Adipose tissue (tissue), 3 donors: Measurements from ENCODE around the gene ZNF277. TPM values are rescaled to one million over a fixed set of nuclear protein-coding genes. Genes with fewer than 3 reads are reported as not detected.
"Not testable (repeated sequence)": the region's sequence is repeated elsewhere in the genome, so short reads cannot be mapped to it uniquely, and the experiment has no call there.

ENCODE experiments used
- H3K27ac ChIP-seq: one replicate; pipeline ENCODE4 v1.5.1; 2013; ENCODE audit warnings: low read depth, low read length
- WGBS, 3 donors: extraction: QIAGEN DNeasy Blood & Tissue Kit; methylation state at CpG; one replicate each; pipeline ENCODE4 v1.1.7; 2013; 5-methylcytosine and 5-hydroxymethylcytosine counted together
- polyA plus RNA-seq, 3 donors: library from polyadenylated mRNA; stranded (reverse); fragments of 200-250 nt; gene quantifications; one replicate each; pipeline ENCODE4 v1.2.3, GENCODE V29; 2013
- donor health status: healthy with polysubstance abuse.
- donor health status: Bipolar disorder and iron deficiency.
- donor health status: healthy.

ZNF277 gene
- polyA plus RNA-seq, 3 donors: 10.5 to 18.6 (median 15.0) TPM

DNA sequence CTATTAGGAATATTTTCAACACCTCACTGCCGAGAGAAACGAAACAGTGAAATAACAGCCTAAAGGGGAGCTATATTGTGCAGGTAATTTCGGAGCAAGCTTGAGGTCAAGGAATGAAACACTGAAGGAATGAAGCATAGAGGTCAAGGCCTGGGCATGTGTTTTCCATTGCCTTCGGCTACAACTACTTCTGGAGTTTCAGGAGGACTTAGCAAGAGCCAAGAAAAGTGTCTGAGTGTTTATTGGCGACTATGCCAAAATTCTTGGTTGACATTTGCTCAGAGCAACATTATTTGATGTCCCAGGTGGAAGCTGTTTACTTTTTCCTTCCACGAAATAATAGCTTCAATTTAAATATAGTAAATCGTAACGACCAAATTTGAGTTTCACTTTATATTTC lies 154.2 kb downstream of the ZNF277 start:
- no peak overlapping the region for H3K27ac ChIP-seq
- WGBS, 3 donors: 89 to 92% (median 89%) methylated on average over 8 of the region's 8 CpGs

DNA sequence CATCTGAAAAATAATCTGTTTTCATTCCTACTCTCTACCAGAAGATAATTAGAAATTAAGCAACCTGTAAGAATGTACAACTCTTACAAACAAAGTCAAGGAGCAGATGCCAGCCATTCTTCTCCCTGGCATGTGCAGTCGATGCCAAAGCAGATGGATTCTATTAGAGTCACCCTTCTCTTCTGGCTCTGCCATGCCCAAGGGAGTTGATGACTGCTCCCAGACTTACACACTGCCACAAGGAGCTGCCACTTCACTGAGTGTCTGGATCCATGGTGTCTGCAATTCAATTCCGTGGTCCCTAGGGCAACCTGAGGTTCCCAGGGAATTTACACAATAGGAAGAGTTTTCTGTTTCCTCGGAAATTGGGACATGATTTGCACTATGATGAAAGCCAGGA lies 154.7 kb downstream of the ZNF277 start:
- 75 to 83% (median 81%) methylated on average over 3 of the region's 3 CpGs for WGBS, 3 donors
- no peak overlapping the region for H3K27ac ChIP-seq

DNA sequence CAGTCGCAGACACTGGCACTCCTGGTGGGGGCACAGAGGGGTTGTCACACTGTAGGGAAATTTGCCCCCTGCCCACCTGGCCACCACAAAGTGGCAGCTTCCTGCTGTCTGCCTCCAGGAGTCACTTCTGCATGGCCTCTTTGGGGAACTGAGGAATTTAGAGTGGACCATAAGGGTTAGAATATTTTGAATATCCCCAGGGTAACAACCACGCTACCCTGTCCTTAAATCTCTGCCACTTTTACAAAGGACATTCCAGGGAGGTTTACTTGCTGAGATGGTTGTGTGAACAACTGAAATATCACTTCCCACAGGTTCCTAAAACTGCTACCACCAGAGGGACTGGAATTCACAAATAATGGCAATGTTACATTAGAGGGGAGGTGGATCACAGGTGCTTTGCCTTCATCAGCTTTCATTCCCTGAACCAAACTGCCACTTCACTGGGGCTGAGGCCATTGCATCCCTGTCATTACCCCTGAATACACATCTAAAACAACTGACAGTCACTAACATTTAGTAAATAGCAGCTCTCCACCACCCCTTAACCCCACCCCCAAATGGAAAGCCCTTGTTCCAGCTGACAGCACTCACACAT lies 155.7 kb downstream of the ZNF277 start:
- no peak overlapping the region for H3K27ac ChIP-seq
- 97 to 100% (median 97%) methylated on average over 2 of the region's 2 CpGs for WGBS, 3 donors

DNA sequence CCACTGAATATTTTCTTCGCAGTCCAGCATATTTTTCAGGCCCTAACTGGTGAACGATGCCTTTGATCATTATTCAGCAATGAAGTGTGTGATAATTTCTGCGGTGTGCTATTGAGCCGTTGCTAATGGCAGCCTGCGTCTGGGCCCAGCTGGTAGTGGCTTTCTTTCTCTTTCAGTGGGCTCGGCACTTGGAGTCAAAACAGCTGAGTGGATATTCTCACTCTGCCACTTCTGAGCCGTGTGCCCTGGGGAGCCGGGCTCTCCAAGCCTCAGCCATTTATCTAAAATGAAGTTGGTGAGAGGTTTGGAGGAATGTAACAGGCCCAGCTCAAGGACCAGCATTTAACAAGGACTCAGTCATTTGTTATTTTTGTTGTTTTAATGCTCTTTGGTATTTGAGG lies 156.2 kb downstream of the ZNF277 start:
- H3K27ac ChIP-seq: no peak overlapping the region
- WGBS, 3 donors: 56 to 76% (median 69%) methylated on average over 8 of the region's 8 CpGs

DNA sequence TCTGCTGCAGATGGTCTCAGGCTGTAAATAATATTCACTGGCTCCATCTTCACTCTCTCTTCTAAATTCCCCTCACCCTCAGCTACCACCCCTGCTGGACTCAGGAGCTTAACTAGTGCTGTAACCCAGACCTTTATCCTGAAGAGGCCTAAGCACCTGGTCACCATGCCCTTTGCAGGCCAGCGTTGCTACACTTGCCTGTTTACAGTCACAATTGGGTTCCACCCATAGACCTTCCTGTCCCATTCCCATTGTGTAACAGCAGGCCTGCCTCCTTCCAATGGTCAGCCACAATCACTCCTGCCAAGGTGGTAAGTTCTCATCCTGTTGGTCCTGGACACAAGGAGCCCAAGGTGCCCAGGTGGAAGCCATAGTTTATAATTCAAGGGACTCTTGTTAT lies 157.9 kb downstream of the ZNF277 start:
- no peak overlapping the region for H3K27ac ChIP-seq
- 72 to 93% (median 87%) methylated on average over 1 of the region's 1 CpG for WGBS, 3 donors

DNA sequence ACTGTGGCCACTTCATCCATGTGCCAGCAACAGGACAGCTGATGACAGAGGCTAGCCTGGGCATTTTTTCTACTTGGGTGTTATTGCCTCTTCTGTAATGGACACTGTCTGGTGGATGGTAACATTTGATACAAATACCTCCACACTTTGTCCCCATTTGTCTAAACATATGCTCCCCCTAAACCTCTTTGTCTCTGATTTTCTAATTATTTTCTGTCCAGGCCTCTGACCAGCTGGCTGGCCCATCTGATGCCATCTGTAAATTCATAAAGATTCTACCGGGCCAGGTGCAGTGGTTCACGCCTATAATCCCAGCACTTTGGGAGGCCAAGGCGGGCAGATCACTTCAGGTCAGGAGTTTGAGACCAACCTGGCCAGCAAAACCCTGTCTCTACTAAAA lies 159.1 kb downstream of the ZNF277 start:
- no peak overlapping the region for H3K27ac ChIP-seq
- WGBS, 3 donors: 93 to 96% (median 96%) methylated on average over 3 of the region's 3 CpGs

DNA sequence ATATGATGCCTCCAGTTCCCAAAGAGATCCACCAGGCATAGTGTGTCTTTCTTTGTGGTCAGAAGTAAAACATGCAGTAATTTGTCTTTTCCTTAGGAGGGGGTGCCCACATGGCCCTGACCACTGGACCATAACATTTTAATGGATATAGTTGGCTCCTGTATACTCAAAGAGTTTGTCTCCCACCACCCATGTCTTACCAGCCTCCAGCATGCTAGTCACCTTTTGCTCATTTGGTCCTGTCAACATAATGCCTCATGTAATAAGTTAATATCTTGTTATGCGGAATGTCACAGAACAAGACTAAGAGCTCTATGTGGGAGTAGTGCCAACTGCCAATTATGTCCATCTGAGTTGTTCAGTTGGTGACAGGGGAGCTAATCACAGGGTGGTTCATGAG lies 160.4 kb downstream of the ZNF277 start:
- H3K27ac ChIP-seq: no peak overlapping the region
- 97 to 100% (median 100%) methylated on average over 1 of the region's 1 CpG for WGBS, 3 donors

DNA sequence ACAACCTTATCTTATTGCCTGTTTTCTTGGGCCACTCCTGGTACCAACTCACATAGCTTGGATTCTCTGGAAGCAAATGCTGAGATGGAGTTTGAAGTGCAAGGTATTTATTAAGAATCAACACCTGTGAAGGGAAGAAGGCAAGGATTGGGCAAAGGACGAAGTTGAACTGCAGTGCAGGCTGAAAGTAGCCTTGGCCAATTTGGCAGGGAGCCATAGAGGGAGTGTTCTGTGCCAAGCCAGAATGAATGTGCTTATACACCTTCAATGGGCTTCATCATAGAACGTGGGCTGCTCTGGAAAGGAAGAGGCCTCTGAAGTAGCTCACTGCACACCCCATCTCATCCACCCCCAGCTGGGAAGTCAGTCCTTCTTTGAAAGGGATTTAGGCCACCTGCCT lies 163.9 kb downstream of the ZNF277 start:
- 22 to 43% (median 40%) methylated on average over 2 of the region's 2 CpGs for WGBS, 3 donors
- H3K27ac ChIP-seq: no peak overlapping the region

DNA sequence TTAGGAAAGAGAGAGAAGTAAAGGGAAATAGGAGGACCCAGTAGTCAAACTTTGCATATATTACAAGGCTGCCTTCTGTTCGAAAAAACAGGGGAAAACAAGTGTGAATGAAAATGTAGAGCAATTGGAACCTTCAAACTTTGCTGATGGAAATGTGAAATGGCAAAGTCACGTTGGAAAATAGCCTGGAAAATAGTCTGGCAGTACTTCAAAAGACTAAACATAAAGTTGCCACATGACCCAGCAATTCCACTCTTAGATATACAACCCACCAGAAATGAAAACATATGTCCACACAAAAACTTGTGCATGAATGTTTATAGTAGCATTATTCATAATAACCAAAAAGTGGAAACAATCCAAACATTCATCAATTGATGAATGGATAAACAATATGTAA lies 165.2 kb downstream of the ZNF277 start:
- WGBS, 3 donors: 56 to 77% (median 75%) methylated on average over 2 of the region's 2 CpGs
- no peak overlapping the region for H3K27ac ChIP-seq

DNA sequence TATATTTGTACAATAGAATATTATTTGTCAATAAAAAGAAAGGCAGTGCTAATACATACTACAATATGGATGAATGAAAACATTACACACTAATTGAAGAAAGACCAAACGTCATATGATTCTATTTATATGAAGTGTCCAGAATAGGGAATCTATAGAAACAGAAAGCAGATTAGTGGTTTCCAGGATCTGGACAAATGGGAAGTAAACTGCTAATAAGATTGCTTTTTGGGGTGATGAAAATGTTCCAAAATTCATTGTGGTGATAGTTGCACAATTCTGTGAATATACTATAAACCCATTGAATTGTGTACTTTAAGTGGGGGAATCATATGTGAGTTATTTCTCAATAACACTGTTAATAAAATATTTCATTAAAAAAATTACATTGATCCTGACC lies 165.6 kb downstream of the ZNF277 start:
- WGBS, 3 donors: 33 to 44% (median 35%) methylated on average over 1 of the region's 1 CpG
- no peak overlapping the region for H3K27ac ChIP-seq

DNA sequence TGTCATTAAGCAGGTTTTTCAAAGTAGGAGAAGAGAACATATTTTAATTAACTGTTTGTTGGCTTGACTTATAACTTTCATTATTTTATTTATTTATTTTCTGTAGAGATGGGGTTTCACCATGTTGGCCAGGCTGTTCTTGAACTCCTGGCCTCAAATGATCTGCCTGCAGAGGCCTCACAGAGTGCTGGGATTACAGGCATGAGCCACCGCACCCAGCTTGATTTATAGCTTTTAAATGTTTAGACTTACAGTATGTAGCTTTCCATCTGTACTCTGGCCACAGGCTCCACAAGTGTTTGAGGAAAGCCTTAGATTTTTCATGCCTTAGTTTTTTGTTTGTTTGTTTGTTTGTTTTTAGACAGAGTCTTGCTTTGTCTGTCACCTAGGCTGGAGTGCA lies 171.1 kb downstream of the ZNF277 start:
- H3K27ac ChIP-seq: no peak overlapping the region
- 72 to 81% (median 74%) methylated on average over 1 of the region's 1 CpG for whole genome bisulfite sequencing, 3 donors

DNA sequence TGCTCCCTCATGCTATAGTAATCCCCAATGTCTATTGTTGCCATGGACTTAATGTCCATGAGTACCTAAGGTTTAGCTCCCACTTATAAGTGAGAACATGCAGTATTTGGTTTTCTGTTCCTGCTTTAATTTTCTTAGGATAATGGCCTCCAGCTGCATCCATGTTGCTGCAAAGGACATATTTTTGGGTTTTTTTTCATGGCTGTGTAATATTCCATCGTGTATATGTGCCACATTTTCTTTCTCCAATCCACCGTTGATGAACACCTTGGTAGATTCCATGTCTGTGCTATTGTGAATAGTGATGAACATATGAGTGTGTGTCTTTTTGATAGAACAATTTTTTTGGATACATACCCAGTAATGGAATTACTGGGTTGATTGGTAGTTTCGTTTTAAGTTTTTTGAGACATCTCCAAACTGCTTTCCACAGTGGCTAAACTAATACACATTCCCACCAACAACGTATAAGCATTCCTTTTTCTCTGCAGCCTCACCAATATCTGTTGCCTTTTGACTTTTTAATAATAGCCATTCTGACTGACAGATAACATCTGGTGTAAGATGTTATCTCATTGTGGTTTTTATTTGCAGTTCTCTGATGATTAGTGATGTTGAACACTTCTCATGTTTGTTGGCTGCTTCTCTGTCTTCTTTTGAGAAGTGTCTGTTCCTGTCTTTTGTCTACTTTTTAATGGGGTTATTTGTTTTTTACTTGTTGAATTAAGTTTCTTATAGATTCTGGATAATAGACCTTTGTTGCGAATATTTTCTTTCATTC lies 175.0 kb downstream of the ZNF277 start:
- H3K27ac ChIP-seq: no peak overlapping the region
- WGBS, 3 donors: 79 to 87% (median 86%) methylated on average over 5 of the region's 5 CpGs

DNA sequence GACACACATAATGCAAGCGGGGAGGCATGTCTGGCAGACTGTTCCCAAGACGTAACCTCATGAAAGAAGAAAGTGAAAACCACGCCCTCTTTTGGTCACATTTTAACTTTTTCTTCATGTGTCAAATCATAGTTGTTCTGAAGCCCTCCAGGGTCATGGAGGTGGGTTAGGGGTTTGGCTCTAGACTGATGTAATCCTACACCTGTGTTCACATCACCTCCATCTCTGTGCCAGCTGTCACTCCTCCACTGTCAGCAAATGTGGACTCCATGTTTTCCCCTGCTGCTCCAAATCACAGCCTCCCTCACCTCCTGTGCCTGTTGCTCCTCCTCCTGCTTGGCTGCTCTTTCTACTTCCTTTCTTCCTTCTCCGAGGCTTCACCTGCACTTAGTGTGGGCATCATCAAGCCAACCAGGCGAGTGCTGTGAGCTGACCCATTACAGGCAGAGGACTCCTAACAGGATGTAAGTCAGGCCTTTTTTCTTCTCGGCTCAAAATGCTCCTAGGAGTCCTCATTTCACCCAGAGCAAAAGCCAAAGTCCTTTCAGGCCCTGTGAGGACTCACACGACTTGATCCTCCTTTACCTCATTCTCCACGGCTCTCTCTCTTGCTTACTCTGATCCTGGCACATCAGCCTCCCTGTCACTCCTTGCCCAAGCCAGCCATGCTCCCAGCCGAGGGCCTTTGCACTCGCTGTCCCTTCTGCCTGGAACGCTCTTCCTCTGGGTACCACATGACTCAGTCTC lies 177.3 kb downstream of the ZNF277 start:
- H3K27ac ChIP-seq: no peak overlapping the region
- WGBS, 3 donors: 71 to 79% (median 77%) methylated on average over 11 of the region's 11 CpGs

DNA sequence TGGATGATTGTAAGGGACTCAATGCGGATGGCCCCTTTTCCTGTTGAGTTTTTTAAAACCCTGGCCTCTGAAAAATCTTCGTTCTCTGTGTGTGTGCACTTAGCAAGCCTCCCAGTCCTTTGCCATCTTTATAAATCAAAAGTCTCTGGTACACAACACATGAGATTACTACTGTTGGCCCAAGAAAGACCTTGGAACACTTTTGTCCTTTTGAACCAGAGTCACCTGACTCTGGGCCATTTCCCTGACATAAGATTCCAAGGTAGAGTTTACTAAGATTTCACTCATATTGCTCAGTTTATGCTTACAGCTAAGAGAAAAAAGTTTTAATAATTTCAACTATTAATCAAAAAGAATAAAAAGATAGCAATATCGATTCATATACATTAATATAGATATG lies 179.0 kb downstream of the ZNF277 start:
- no peak overlapping the region for H3K27ac ChIP-seq
- 75 to 95% (median 95%) methylated on average over 3 of the region's 3 CpGs for WGBS, 3 donors

DNA sequence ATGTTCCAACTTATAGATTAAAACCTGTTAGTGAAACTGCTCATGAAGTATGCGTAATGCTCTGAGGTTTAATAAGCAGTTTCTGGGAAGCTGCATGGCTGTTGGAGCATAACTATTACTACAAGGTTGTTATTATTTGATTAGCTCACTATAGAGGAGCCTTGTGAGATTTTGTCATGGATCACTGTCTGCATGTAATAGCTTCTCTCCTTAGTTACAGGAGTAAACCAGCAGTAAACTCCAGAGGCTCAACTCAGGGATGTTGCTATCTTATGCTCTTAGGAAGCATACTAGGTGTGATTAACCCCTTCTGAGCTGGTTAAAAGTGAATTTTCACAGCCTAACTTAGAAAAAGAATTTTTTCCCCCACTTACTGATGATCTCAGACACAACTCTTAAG lies 180.1 kb downstream of the ZNF277 start:
- WGBS, 3 donors: 89 to 98% (median 91%) methylated on average over 1 of the region's 1 CpG

DNA sequence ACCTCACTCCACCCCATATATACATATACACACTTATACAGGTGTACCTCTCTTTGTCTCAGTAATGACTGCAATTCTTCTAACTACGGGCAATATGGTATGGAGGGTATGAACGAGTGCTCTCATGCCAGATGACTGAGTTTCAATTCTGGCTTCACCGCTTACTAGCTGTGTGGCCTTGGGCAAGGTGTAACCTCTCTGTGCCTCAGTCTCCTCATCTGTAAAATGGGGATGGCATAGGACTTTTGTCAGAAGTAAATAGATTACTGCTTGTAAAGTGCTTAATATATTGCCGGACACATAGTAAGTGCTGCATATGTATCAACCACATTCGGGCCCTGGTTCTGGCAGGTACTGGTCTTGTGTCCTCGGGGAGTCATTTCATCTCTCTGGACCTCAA lies 183.7 kb downstream of the ZNF277 start:
- H3K27ac ChIP-seq: no peak overlapping the region
- 87 to 97% (median 90%) methylated on average over 6 of the region's 6 CpGs for WGBS, 3 donors

More for the DNA sequence above, 180.1 kb downstream of the ZNF277 start:
- H3K27ac ChIP-seq: no peak overlapping the region

DNA sequence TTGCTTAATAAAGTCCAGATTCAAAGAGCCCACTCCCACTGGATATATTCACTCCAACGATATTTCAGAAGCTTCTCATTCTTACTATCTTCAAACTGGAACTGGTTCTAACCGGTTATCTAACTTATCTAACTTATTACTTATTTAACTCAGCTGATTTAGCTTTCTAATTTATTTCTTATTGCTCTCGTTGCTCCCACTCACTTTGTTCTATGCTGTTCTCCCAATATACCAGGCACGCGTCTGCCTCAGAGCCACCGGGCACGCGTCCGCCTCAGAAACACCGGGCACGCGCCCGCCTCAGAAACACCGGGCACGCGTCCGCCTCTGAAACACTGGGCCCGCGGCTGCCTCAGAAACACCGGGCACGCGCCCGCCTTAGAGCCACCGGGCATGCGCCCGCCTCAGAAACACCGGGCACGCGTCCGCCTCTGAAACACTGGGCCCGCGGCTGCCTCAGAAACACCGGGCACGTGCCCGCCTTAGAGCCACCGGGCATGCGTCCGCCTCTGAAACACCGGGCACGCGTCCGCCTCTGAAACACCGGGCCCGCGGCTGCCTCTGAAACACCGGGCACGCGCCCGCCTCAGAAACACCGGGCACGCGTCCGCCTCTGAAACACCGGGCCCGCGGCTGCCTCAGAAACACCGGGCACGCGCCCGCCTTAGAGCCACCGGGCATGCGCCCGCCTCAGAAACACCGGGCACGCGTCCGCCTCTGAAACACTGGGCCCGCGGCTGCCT lies 184.8 kb downstream of the ZNF277 start:
- WGBS, 3 donors: 1 to 2% (median 1%) methylated on average over 17 to 66 of the region's 69 CpGs
- not testable (repeated sequence) for H3K27ac ChIP-seq

DNA sequence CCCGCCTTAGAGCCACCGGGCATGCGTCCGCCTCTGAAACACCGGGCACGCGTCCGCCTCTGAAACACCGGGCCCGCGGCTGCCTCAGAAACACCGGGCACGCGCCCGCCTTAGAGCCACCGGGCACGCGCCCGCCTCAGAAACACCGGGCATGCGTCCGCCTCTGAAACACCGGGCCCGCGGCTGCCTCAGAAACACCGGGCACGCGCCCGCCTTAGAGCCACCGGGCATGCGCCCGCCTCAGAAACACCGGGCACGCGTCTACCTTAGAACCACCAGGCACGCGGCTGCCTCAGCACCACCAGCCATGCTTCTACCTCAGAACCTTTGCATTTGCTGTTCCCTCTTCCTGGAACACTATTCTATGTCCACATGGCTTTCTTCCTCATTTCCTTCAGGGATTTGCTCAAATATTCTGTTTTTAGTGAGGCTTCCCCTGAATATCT lies 185.4 kb downstream of the ZNF277 start:
- not testable (repeated sequence) for H3K27ac ChIP-seq
- 0 to 1% (median 0%) methylated on average over 28 to 37 of the region's 37 CpGs for WGBS, 3 donors
